Adrenal gland (tissue), 5 donors: ENCODE data around the gene NUTM2D.
"Not testable (repeated sequence)": the region's sequence is repeated elsewhere in the genome, so short reads cannot be mapped to it uniquely, and the experiment has no call there.

Experiments
- CTCF ChIP-seq, 6 experiments: fragments of 450-650 bp in 4 of 6; fragments of 200-600 bp in 2 of 6; sonication (generic) in 1 of 6; IDR thresholded peaks; 1 replicate in 5 of 6; 2 replicates in 1 of 6; pipeline versions ENCODE4 v1.5.1 to v1.8.0; 2016 to 2021; ENCODE audit warnings: antibody characterized with exemption in 6 of 6, mild to moderate bottlenecking in 2 of 6, moderate library complexity in 1 of 6
- POLR2A ChIP-seq, 2 donors: fragments of 450-650 bp; IDR thresholded peaks; one replicate each; pipeline ENCODE4 v1.6.1; 2017; ENCODE audit warnings: antibody characterized with exemption in 2 of 2, mild to moderate bottlenecking in 2 of 2, moderate library complexity in 1 of 2
- donor health status: DM: no; HTN: no; CAD: no.

- not testable (repeated sequence) for TF ChIP-seq POLR2A, CTCF (IDR thresholded peaks at IDR 0.05)
These were observed 43.7 kb upstream of the NUTM2D start for GRCh38 chr10:87313649-87314359.
